Nephron (organoid): Measurements from ENCODE around the gene MAPK10.

Source experiments
- H3K27ac Mint-ChIP-seq, 3 experiments: 2 replicates each; pipeline ENCODE4 v1.8.0; 2020; ENCODE audit warnings: mixed read lengths in 3 of 3, mild to moderate bottlenecking in 2 of 3, moderate library complexity in 1 of 3
- H3K27me3 Mint-ChIP-seq: 2 replicates; pipeline ENCODE4 v1.8.0; 2021; ENCODE audit warnings: low read depth, mild to moderate bottlenecking, moderate library complexity, mixed read lengths
- H3K36me3 Mint-ChIP-seq: 2 replicates; pipeline ENCODE4 v1.8.0; 2020; ENCODE audit warnings: low read depth, mixed read lengths
- H3K4me1 Mint-ChIP-seq: 2 replicates; pipeline ENCODE4 v1.8.0; 2020; ENCODE audit warnings: mixed read lengths
- H3K4me3 Mint-ChIP-seq, 3 experiments: 2 replicates each; pipeline ENCODE4 v1.8.0; 2020; ENCODE audit warnings: mild to moderate bottlenecking in 3 of 3, mixed read lengths in 3 of 3, moderate library complexity in 2 of 3
- H3K9me3 Mint-ChIP-seq: 2 replicates; pipeline ENCODE4 v1.8.0; 2020; ENCODE audit warnings: mixed read lengths
- CTCF ChIP-seq, 3 experiments: fragments of 200-600 bp; sonication (generic); IDR thresholded peaks; one replicate each; pipeline ENCODE4 v1.5.0; 2021; ENCODE audit warnings: antibody characterized with exemption in 3 of 3; ENCODE audit not compliant: unreplicated experiment in 3 of 3

The MAPK10 gene

GRCh38 chr4:85964298-85964697 is 395.6 kb downstream of the MAPK10 start:
- Mint-ChIP-seq H3K27me3 (no peaks in the 10 kb centered on the region), H3K36me3 (peaks cover 17% of the 10 kb centered on the region), H3K9me3 (peaks cover 6% of the 10 kb centered on the region), H3K27ac (peak overlapping the region in 2 of 3 experiments; percentile 32 to 43), H3K4me3 (no peak overlapping the region), H3K4me1 (peaks cover 21% of the 10 kb centered on the region)
- no peak for TF ChIP-seq CTCF (IDR thresholded peaks at IDR 0.05; ENCODE audit: unreplicated experiment in 3 of 3)

GRCh38 chr4:85963231-85963630 is 396.6 kb downstream of the MAPK10 start:
- Mint-ChIP-seq H3K4me3 (no peak overlapping the region), H3K9me3 (peaks cover 6% of the 10 kb centered on the region), H3K27ac (peak overlapping the region in 1 of 3 experiments; percentile 30), H3K36me3 (peaks cover 19% of the 10 kb centered on the region), H3K4me1 (peaks cover 17% of the 10 kb centered on the region), H3K27me3 (no peaks in the 10 kb centered on the region)
- no peak for TF ChIP-seq CTCF (IDR thresholded peaks at IDR 0.05; ENCODE audit: unreplicated experiment in 3 of 3)

DNA sequence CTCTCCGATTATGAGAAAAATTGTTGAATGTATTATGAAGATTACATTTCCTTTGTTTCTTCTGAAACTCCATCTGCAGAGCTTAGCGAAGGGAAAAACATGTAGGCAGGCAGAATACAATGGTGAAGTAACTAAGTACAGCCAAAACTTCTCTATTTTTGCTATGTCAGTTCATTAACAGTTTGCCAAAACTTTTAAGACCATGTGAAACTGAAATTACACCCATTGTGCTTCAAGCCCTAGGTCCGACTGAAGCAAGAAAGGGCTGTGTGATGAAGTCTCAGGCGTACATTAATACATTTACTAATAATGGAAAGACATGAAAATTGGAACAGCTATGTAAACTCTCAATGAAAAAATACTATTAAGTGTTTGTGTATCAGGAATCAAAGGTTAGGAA is 398.0 kb downstream of the MAPK10 start:
- Mint-ChIP-seq H3K4me3 (no peak overlapping the region), H3K4me1 (peaks cover 10% of the 10 kb centered on the region), H3K9me3 (peaks cover 6% of the 10 kb centered on the region), H3K27ac (peak overlapping the region in 2 of 3 experiments; percentile 22 to 60), H3K36me3 (peaks cover 19% of the 10 kb centered on the region), H3K27me3 (no peaks in the 10 kb centered on the region)
- TF ChIP-seq CTCF (IDR thresholded peaks at IDR 0.05; ENCODE audit: unreplicated experiment in 3 of 3): no peak

DNA sequence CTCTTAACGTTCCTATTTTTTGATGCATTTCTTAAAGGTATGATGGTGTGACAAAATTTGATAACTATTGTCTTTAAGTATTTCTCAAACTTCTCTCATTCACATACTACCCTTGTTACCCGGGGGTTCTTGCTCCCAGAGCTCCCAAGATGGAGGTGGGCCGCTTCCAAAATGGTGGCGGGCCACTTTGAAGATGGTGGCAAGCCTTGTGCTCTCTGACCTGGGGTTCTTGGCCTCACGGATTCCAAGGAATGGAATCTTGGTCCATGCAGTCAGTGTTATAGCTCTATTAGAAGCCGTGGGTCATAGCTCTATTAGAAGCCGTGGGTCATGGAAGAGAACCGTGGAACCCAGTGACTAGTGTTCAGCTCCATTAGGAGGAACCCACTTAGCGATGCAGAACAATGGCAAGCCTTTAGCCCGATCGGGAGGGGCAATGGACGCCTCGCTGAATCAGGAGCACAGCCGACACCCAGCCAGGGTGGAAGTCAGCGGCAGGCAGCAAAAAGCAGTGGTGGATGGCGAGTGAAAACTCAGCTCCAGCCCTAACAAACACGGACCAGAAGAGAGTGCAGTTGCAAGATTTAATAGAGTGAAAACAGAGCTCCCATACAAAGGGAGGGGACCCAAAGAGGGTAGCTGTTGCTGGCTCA is 403.4 kb downstream of the MAPK10 start:
- no peak for TF ChIP-seq CTCF (IDR thresholded peaks at IDR 0.05; ENCODE audit: unreplicated experiment in 3 of 3)
- H3K27ac Mint-ChIP-seq: peak overlapping the region; percentile 13 to 89 (median 77)
- H3K4me3 Mint-ChIP-seq: peak overlapping the region in 1 of 3 experiments; percentile 40
- H3K27me3 Mint-ChIP-seq: no peaks in the 10 kb centered on the region
- H3K4me1 Mint-ChIP-seq: peaks cover 13% of the 10 kb centered on the region
- H3K36me3 Mint-ChIP-seq: peaks cover 10% of the 10 kb centered on the region
- no peaks in the 10 kb centered on the region for H3K9me3 Mint-ChIP-seq

DNA sequence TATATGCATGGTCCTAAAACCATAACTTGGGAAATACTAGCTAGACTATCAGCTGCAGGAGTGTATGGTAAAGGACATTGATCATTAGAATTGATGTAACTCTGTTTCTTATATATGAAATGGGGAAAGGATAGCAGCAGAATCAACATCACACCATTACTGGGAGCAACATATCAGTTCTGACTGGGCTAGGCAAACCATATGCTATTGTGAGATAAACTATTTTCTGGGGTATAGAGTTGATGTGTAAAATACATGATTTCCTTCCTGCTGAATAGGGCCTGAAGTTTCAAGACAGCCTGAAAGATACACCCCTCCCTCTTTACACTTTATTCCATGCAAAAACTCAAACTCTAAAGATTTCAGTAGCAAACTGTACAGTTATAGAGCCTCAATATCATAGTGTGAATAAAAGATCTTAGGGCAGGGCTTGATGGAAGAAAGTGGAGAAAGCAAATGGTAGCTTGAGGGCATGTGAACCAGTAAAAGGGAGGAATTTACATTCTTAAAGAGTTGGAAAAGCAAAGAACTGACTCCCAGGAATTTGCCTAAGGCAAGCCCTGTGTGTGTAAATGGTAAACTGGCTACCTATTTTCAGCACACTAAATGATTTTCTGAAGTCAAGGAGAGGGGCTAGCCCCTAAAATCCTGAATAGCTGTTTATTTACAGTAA is 404.1 kb downstream of the MAPK10 start:
- no peak overlapping the region for H3K4me3 Mint-ChIP-seq
- peak overlapping the region; percentile 13 to 77 (median 30) for H3K27ac Mint-ChIP-seq
- peaks cover 9% of the 10 kb centered on the region for H3K4me1 Mint-ChIP-seq
- peaks cover 15% of the 10 kb centered on the region for H3K36me3 Mint-ChIP-seq
- TF ChIP-seq CTCF (IDR thresholded peaks at IDR 0.05; ENCODE audit: unreplicated experiment in 3 of 3): no peak
- no peaks in the 10 kb centered on the region for H3K27me3 Mint-ChIP-seq
- H3K9me3 Mint-ChIP-seq: no peaks in the 10 kb centered on the region

- Mint-ChIP-seq H3K9me3 (no peaks in the 10 kb centered on the region), H3K4me3 (no peak overlapping the region), H3K4me1 (peaks cover 8% of the 10 kb centered on the region), H3K36me3 (peaks cover 15% of the 10 kb centered on the region), H3K27me3 (no peaks in the 10 kb centered on the region), H3K27ac (peak overlapping the region; percentile 17 to 51 (median 23))
- TF ChIP-seq CTCF (IDR thresholded peaks at IDR 0.05; ENCODE audit: unreplicated experiment in 3 of 3): no peak
These were observed 406.2 kb downstream of the MAPK10 start for GRCh38 chr4:85953651-85954018.
